ENCODE results near the gene DSTN. TPM values are rescaled to one million over a fixed set of nuclear protein-coding genes. Genes with fewer than 3 reads are reported as not detected.

DSTN gene
- polyA plus RNA-seq, 4 donors, result 145 to 360 (median 185) TPM

- peaks cover 17 to 94% (median 18%) of the 10 kb centered on the region in 3 donors for H3K36me3 ChIP-seq (ENCODE audit: control insufficient read depth in 3 of 3, insufficient read depth in 2 of 3, low read depth in 1 of 3, low read length in 3 of 3)
- H3K4me1 ChIP-seq (ENCODE audit: control insufficient read depth in 3 of 3, insufficient read depth in 2 of 3, low read depth in 1 of 3, low read length in 2 of 3), result peaks cover 0 to 12% (median under 1%) of the 10 kb centered on the region in 3 donors
- FAIRE-seq, result no peak
- DNase-seq, result no peak
- no peak overlapping the region for H3K27ac ChIP-seq (ENCODE audit: low read depth in 1 of 3, low read length in 2 of 3)
- no peak overlapping the region for H3K4me3 ChIP-seq (ENCODE audit: low read depth in 1 of 3, low read length in 3 of 3)
- H3K27me3 ChIP-seq (ENCODE audit: control insufficient read depth in 3 of 3, insufficient read depth in 3 of 3, low read length in 3 of 3), result no peaks in the 10 kb centered on the region
- H3K9me3 ChIP-seq (ENCODE audit: control insufficient read depth in 2 of 2, insufficient read depth in 1 of 2, low read depth in 1 of 2, low read length in 1 of 2), result no peaks in the 10 kb centered on the region
- 91 to 94% (median 91%) methylated on average over 14 of the region's 14 CpGs for WGBS, 3 donors
Observed at GRCh38 chr20:17640875-17641378, 71.1 kb downstream of the DSTN start.

GRCh38 chr20:17641520-17641964, 71.7 kb downstream of the DSTN start:
- H3K27ac ChIP-seq (ENCODE audit: low read depth in 1 of 3, low read length in 2 of 3), result no peak overlapping the region
- peaks cover 1 to 18% (median 5%) of the 10 kb centered on the region in 3 donors for H3K4me1 ChIP-seq (ENCODE audit: control insufficient read depth in 3 of 3, insufficient read depth in 2 of 3, low read depth in 1 of 3, low read length in 2 of 3)
- no peak for DNase-seq

GRCh38 chr20:17641993-17642392, 72.1 kb downstream of the DSTN start:
- Histone ChIP-seq H3K4me1 (ENCODE audit: control insufficient read depth in 3 of 3, insufficient read depth in 2 of 3, low read depth in 1 of 3, low read length in 2 of 3) (peaks cover 2 to 23% (median 9%) of the 10 kb centered on the region in 3 donors), H3K27ac (ENCODE audit: low read depth in 1 of 3, low read length in 2 of 3) (no peak overlapping the region), H3K4me3 (ENCODE audit: low read depth in 1 of 3, low read length in 3 of 3) (no peak overlapping the region), H3K27me3 (ENCODE audit: control insufficient read depth in 3 of 3, insufficient read depth in 3 of 3, low read length in 3 of 3) (no peaks in the 10 kb centered on the region), H3K9me3 (ENCODE audit: control insufficient read depth in 2 of 2, insufficient read depth in 1 of 2, low read depth in 1 of 2, low read length in 1 of 2) (no peaks in the 10 kb centered on the region), H3K36me3 (ENCODE audit: control insufficient read depth in 3 of 3, insufficient read depth in 2 of 3, low read depth in 1 of 3, low read length in 3 of 3) (peaks cover 15 to 94% (median 17%) of the 10 kb centered on the region in 3 donors)
- DNase-seq (no peak), FAIRE-seq (no peak)
- 82 to 97% (median 84%) methylated on average over 11 of the region's 11 CpGs for WGBS, 3 donors

More at GRCh38 chr20:17641520-17641964, 71.7 kb downstream of the DSTN start:
- Histone ChIP-seq H3K36me3 (ENCODE audit: control insufficient read depth in 3 of 3, insufficient read depth in 2 of 3, low read depth in 1 of 3, low read length in 3 of 3) (peaks cover 16 to 94% (median 17%) of the 10 kb centered on the region in 3 donors), H3K4me3 (ENCODE audit: low read depth in 1 of 3, low read length in 3 of 3) (no peak overlapping the region), H3K9me3 (ENCODE audit: control insufficient read depth in 2 of 2, insufficient read depth in 1 of 2, low read depth in 1 of 2, low read length in 1 of 2) (no peaks in the 10 kb centered on the region), H3K27me3 (ENCODE audit: control insufficient read depth in 3 of 3, insufficient read depth in 3 of 3, low read length in 3 of 3) (no peaks in the 10 kb centered on the region)
- no peak for FAIRE-seq
- WGBS, 3 donors, result 86 to 90% (median 87%) methylated on average over 18 of the region's 18 CpGs

- DNase-seq (no peak), FAIRE-seq (no peak)
- H3K27ac ChIP-seq (ENCODE audit: low read depth in 1 of 3, low read length in 2 of 3), result no peak overlapping the region
Observed at GRCh38 chr20:17642404-17643269, 72.8 kb downstream of the DSTN start.

GRCh38 chr20:17643531-17644188, 73.8 kb downstream of the DSTN start:
- no peaks in the 10 kb centered on the region for H3K9me3 ChIP-seq (ENCODE audit: control insufficient read depth in 2 of 2, insufficient read depth in 1 of 2, low read depth in 1 of 2, low read length in 1 of 2)
- WGBS, 3 donors, result 59 to 70% (median 66%) methylated on average over 10 of the region's 10 CpGs
- H3K27me3 ChIP-seq (ENCODE audit: control insufficient read depth in 3 of 3, insufficient read depth in 3 of 3, low read length in 3 of 3), result no peaks in the 10 kb centered on the region
- FAIRE-seq (no peak), DNase-seq (no peak)
- H3K36me3 ChIP-seq (ENCODE audit: control insufficient read depth in 3 of 3, insufficient read depth in 2 of 3, low read depth in 1 of 3, low read length in 3 of 3), result peaks cover 10 to 90% (median 13%) of the 10 kb centered on the region in 3 donors
- H3K4me1 ChIP-seq (ENCODE audit: control insufficient read depth in 3 of 3, insufficient read depth in 2 of 3, low read depth in 1 of 3, low read length in 2 of 3), result peaks cover 2 to 36% (median 14%) of the 10 kb centered on the region in 3 donors
- no peak overlapping the region for H3K4me3 ChIP-seq (ENCODE audit: low read depth in 1 of 3, low read length in 3 of 3)
- H3K27ac ChIP-seq (ENCODE audit: low read depth in 1 of 3, low read length in 2 of 3), result no peak overlapping the region

More at GRCh38 chr20:17642404-17643269, 72.8 kb downstream of the DSTN start:
- Histone ChIP-seq H3K4me1 (ENCODE audit: control insufficient read depth in 3 of 3, insufficient read depth in 2 of 3, low read depth in 1 of 3, low read length in 2 of 3) (peaks cover 2 to 26% (median 9%) of the 10 kb centered on the region in 3 donors), H3K36me3 (ENCODE audit: control insufficient read depth in 3 of 3, insufficient read depth in 2 of 3, low read depth in 1 of 3, low read length in 3 of 3) (peaks cover 15 to 93% (median 17%) of the 10 kb centered on the region in 3 donors), H3K4me3 (ENCODE audit: low read depth in 1 of 3, low read length in 3 of 3) (no peak overlapping the region), H3K27me3 (ENCODE audit: control insufficient read depth in 3 of 3, insufficient read depth in 3 of 3, low read length in 3 of 3) (no peaks in the 10 kb centered on the region), H3K9me3 (ENCODE audit: control insufficient read depth in 2 of 2, insufficient read depth in 1 of 2, low read depth in 1 of 2, low read length in 1 of 2) (no peaks in the 10 kb centered on the region)
- 73 to 84% (median 75%) methylated on average over 19 of the region's 19 CpGs for WGBS, 3 donors

GRCh38 chr20:17644451-17644850, 74.6 kb downstream of the DSTN start:
- 14 to 54% (median 25%) methylated on average over 13 of the region's 13 CpGs for WGBS, 3 donors
- H3K4me3 ChIP-seq (ENCODE audit: low read depth in 1 of 3, low read length in 3 of 3), result no peak overlapping the region
- H3K36me3 ChIP-seq (ENCODE audit: control insufficient read depth in 3 of 3, insufficient read depth in 2 of 3, low read depth in 1 of 3, low read length in 3 of 3), result peaks cover 10 to 87% (median 10%) of the 10 kb centered on the region in 3 donors
- no peak overlapping the region for H3K27ac ChIP-seq (ENCODE audit: low read depth in 1 of 3, low read length in 2 of 3)
- DNase-seq, result peak; percentile 55 to 69
- no peaks in the 10 kb centered on the region for H3K27me3 ChIP-seq (ENCODE audit: control insufficient read depth in 3 of 3, insufficient read depth in 3 of 3, low read length in 3 of 3)
- no peak for FAIRE-seq
- no peaks in the 10 kb centered on the region for H3K9me3 ChIP-seq (ENCODE audit: control insufficient read depth in 2 of 2, insufficient read depth in 1 of 2, low read depth in 1 of 2, low read length in 1 of 2)
- peaks cover 2 to 43% (median 18%) of the 10 kb centered on the region in 3 donors for H3K4me1 ChIP-seq (ENCODE audit: control insufficient read depth in 3 of 3, insufficient read depth in 2 of 3, low read depth in 1 of 3, low read length in 2 of 3)

GRCh38 chr20:17645010-17645409, 75.1 kb downstream of the DSTN start:
- Histone ChIP-seq H3K4me3 (ENCODE audit: low read depth in 1 of 3, low read length in 3 of 3) (no peak overlapping the region), H3K4me1 (ENCODE audit: control insufficient read depth in 3 of 3, insufficient read depth in 2 of 3, low read depth in 1 of 3, low read length in 2 of 3) (peaks cover 2 to 47% (median 19%) of the 10 kb centered on the region in 3 donors), H3K27ac (ENCODE audit: low read depth in 1 of 3, low read length in 2 of 3) (peak overlapping the region in 1 of 3 donors; percentile 19), H3K36me3 (ENCODE audit: control insufficient read depth in 3 of 3, insufficient read depth in 2 of 3, low read depth in 1 of 3, low read length in 3 of 3) (peaks cover 10 to 86% (median 10%) of the 10 kb centered on the region in 3 donors), H3K9me3 (ENCODE audit: control insufficient read depth in 2 of 2, insufficient read depth in 1 of 2, low read depth in 1 of 2, low read length in 1 of 2) (no peaks in the 10 kb centered on the region), H3K27me3 (ENCODE audit: control insufficient read depth in 3 of 3, insufficient read depth in 3 of 3, low read length in 3 of 3) (no peaks in the 10 kb centered on the region)
- DNase-seq (no peak), FAIRE-seq (no peak)
- WGBS, 3 donors, result 83 to 91% (median 87%) methylated on average over 14 of the region's 14 CpGs

GRCh38 chr20:17645546-17646208, 75.8 kb downstream of the DSTN start:
- Histone ChIP-seq H3K27ac (ENCODE audit: low read depth in 1 of 3, low read length in 2 of 3) (no peak overlapping the region), H3K27me3 (ENCODE audit: control insufficient read depth in 3 of 3, insufficient read depth in 3 of 3, low read length in 3 of 3) (no peaks in the 10 kb centered on the region), H3K4me1 (ENCODE audit: control insufficient read depth in 3 of 3, insufficient read depth in 2 of 3, low read depth in 1 of 3, low read length in 2 of 3) (peaks cover 2 to 52% (median 19%) of the 10 kb centered on the region in 3 donors), H3K9me3 (ENCODE audit: control insufficient read depth in 2 of 2, insufficient read depth in 1 of 2, low read depth in 1 of 2, low read length in 1 of 2) (no peaks in the 10 kb centered on the region), H3K4me3 (ENCODE audit: low read depth in 1 of 3, low read length in 3 of 3) (no peak overlapping the region), H3K36me3 (ENCODE audit: control insufficient read depth in 3 of 3, insufficient read depth in 2 of 3, low read depth in 1 of 3, low read length in 3 of 3) (peaks cover 9 to 86% (median 10%) of the 10 kb centered on the region in 3 donors)
- FAIRE-seq, result no peak
- 55 to 79% (median 68%) methylated on average over 10 of the region's 10 CpGs for WGBS, 3 donors
- DNase-seq, result no peak
